ENCODE data around the gene CTNNA2. TPM values are rescaled to one million over a fixed set of nuclear protein-coding genes. Genes with fewer than 3 reads are reported as not detected.

Gene CTNNA2
- total RNA-seq, 1 experiment from 2014 or later, result 0.10 TPM

GRCh38 chr2:80529466-80530165 is 1016.8 kb downstream of the CTNNA2 start:
- no peak for DNase-seq (ENCODE audit: low spot score)

DNA sequence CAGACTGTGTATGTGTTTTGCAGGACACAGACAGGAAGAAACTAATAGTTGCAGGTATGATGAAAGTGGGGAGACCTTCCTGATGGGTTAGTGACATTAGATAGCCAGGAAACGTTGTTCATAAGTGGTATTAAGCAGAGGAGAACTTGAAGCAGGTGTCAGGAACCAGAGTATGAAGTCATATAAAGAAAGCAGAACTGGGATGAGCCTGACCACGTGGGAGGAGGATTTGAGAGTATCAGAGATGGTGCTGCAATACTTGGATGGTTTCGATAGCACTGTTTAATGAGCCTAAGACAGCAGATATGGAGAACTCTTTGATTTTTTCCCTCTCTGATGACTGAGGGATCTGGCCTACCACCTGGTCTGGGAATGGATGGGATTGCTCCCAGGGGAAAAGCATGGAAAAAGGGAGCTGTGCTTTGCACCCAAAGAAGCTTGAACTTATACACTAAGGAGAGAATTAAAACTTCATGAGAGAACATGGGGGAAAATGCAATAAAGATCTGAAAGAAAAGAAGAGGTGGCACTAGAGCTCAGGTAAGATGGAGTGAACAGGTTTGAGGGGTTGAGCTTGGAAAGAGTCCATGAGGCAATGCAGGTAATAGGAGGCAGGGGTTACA is 1017.7 kb downstream of the CTNNA2 start:
- no peak for DNase-seq (ENCODE audit: low spot score)

DNA sequence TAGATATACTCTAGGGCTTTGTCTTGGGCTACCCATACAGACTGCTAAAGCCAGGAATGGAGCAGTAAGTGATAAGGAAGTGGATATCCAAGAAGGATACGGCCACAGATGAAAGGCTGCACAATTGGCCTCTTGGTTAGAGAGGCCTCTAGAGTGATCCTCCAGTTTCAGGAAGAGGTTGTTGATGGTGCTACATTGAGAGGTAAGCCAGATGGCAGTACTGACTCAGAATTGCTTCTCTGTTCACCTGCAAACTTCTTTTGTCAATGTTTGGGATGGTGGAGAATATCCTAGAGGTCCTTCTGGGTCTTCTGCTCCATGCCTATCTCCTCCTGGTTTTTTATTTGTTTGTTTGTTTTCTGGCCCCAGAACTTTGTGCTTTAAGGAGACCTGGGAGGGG is 1018.5 kb downstream of the CTNNA2 start:
- peak; percentile 18 for DNase-seq (ENCODE audit: low spot score)

DNA sequence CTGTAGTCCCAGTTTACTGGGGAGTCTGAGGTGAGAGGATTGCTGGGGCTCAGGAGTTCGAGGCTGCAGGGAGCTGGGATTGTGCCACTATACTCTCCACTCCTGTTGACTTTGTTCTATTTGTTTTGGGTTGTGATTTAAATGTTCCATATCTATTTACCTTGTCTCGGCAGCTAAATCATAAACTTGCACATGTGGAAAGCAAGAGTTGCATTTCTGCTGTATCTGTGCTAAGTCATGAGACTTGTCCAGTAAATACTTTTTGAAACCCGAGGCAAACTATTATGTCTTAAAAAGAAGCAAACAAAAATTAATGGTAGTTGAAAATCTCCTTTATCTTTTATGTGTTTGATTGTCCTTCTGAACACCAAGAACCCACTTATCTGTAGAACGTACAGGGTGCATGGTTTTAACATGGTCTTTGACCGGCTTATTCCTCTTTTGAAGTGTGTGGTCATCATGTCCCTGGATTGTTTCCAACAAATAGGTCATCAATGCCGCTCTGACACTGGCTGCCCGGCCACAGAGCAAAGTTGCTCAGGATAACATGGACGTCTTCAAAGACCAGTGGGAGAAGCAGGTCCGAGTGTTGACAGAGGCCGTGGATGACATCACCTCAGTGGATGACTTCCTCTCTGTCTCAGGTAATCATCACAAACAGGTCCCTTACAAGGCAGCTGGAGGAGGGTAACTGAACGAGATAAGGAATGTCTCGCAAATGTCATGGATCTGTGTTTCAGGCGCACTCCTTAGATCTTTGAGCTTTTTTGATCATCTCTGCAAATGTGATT is 1032.8 kb downstream of the CTNNA2 start:
- no peak for DNase-seq (ENCODE audit: low spot score)

DNA sequence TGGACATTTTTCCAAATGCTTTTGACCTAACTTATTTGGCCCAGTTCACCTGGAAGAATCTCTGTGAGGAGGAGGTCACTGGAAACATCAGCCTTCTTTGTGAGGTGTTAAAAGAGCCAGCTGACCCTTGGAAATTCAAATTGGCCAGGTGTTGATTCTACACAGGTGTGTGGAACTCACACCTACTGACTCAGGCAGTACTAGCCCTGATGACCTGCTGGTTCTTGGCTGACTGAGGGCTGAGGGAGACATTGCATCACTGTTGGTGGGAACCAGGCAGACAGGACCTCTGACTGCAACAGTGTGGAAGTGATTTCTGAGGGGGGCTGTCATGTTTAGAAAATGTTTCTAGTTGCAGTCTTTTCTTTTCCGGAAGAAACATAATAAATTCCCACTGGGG is 1033.9 kb downstream of the CTNNA2 start:
- no peak for DNase-seq (ENCODE audit: low spot score)

DNA sequence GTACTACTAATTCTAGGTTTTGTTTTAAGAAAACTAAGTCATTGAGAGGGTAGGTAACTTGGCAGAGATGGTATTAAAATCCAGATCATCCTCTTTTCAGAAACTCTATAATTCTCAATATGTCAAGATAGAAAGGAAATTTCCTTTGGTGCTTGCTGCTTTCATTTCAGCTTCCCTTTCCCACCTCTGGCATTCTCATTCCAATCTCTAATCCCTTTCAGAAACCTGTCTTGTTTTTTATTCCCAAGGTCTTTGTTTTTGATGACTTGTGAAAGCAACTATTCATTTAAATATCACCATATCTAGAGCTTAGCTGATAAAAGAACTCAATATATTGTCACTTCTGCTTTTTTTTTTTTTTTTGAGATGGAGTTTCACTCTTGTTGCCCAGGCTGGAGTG is 1034.5 kb downstream of the CTNNA2 start:
- no peak for DNase-seq (ENCODE audit: low spot score)

DNA sequence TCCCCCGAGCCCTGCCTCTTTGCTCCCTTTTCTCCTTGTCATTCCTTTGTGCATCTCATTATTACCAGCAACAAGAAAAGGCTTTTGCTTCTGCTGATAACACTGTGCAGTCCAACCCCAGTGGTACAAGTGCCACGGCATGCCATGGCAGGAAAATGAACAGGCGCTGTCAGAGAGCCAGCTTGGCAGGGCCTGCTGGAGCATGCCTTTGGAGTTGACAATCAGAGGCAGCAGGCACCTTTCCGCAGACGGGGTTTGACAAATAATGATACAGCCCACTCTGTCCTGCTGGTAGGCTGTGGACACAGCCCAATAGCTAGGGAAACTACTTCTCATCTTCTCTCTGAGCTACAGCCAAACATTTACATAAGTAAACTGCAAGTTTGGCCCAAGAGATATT is 1035.6 kb downstream of the CTNNA2 start:
- no peak for DNase-seq (ENCODE audit: low spot score)

DNA sequence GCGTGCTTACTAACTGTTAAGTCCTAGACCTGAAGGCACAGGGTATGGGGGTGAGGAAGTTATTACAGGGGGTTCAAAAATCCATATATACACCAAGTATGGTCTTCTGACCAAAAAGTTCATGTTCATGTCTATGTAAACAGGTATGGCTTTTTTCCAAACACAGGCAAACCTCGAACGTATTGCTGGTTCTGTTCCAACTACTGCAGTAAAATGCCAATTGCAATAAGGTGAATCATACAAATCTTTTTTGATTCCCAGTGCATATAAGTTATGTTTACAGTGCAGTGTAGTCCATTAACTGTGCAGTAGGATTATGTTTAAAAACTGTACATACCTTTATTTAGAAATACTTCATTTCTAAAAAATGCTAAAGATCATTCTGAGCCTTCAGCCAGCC is 1037.0 kb downstream of the CTNNA2 start:
- no peak for DNase-seq (ENCODE audit: low spot score)

DNA sequence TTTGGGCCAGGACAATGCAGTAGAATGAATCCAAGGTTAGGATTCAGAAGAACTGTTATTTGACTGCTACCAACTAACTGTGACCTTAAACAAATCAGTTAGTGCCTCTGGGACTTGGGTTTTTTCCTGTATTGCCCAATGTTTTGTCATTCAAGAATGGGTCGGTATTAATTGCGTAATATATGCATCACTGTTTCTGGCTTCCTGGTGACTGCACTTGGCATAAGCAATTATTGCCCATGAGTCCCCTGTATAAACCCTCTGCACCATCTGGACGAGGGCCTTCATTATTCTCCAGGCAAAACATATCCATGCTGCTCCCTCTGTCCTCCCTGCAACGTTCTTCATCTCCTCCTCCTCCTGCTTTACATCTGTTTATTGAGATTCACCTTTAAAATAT is 1047.5 kb downstream of the CTNNA2 start:
- no peak for DNase-seq (ENCODE audit: low spot score)

DNA sequence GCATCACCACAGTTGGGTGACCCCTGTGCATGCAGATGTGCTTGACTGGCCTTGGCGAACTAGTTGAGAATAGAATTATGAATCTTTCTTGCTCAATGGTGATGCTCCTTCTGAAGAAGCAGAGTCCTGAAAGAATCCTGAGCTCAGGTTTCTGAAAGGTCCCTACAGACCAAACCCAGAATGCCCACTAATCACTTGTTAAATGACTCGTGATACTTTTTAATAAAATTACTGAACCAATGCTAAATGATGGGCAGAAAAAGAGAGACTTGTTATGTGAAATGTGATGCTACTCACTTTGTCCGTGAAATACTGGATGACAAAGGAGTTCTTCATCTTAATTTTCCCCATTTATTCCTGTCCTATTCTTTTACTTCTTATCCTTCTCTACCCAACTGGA is 1055.2 kb downstream of the CTNNA2 start:
- no peak for DNase-seq (ENCODE audit: low spot score)

- DNase-seq (ENCODE audit: low spot score), result no peak
These were observed 1060.3 kb downstream of the CTNNA2 start for GRCh38 chr2:80573167-80573566.

GRCh38 chr2:80573950-80574349 is 1061.1 kb downstream of the CTNNA2 start:
- DNase-seq (ENCODE audit: low spot score), result no peak

DNA sequence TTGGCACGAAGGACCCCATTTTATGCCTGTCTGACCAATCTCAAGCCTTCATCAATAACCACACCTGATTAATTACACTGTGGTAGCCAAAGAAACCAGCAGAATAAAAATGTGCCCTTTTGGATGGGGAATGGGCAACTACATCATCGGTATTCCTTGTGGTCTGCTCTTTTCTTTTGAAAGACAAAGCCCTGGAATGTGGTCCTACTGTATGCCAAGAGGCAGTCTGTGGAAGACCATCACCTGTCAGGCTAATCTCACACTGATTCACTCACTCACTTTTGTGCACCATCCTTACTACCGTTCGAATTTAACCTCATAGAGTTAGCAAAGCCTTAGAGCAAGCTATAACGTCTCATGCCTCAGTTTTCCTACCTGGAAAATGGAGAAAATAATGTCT is 1066.9 kb downstream of the CTNNA2 start:
- no peak for DNase-seq (ENCODE audit: low spot score)

DNA sequence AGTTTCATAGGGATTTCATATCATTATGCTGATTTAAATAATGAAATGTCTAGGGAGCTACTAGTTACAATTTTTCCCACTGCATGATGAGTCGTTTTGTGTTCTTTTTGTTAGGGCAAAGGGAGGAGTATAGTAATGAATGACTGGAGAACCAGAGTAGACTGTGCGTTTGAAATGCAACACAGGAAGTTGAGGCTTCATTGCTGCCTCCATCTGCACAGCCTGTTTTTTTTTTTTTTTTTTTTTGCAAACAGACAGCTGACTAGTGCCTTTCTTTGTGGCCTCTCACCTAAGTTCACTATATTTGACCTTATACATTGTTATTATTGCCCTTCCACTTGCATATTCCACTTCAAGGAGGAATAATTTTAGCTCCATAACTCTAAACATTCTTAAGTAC is 1078.4 kb downstream of the CTNNA2 start:
- DNase-seq (ENCODE audit: low spot score), result no peak

DNA sequence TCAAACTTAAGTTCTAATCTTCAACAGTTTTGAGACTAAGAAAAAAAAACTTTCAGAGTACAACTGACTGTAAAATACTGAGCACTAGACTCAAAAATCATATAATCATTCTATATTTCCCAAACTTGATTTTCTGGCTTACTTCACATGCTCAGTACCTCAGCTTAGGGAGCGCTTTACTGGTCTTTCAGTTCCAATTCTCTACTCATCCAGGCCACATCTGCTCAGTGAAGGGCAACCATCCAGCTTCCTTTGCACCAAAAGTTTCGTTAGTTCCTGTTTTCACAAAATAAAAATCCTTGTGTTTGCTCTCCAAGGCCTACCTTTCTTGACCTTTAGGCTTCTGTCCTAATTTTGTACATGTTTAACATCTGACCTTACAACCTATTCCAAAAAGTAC is 1079.3 kb downstream of the CTNNA2 start:
- no peak for DNase-seq (ENCODE audit: low spot score)

DNA sequence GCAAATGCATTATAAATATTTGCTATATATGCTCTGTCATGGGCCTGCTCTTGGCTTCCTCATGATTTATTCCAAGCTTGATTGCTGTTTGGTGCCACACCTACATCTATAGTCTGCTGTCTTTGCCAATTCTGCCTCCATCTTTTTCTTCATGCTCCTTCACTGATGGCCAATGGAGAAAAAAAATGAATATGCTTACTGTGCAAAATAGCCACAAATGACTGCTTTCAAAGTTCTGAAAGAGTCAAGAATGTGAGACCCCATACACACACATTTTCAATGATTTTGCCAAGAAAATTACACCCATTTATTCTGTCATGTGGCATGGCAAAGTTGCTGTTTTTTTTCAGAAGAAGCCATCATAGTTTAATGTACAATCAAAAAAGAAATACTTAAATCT is 1097.3 kb downstream of the CTNNA2 start:
- DNase-seq (ENCODE audit: low spot score), result no peak

GRCh38 chr2:80621656-80622055 is 1108.8 kb downstream of the CTNNA2 start:
- DNase-seq (ENCODE audit: low spot score), result no peak

DNA sequence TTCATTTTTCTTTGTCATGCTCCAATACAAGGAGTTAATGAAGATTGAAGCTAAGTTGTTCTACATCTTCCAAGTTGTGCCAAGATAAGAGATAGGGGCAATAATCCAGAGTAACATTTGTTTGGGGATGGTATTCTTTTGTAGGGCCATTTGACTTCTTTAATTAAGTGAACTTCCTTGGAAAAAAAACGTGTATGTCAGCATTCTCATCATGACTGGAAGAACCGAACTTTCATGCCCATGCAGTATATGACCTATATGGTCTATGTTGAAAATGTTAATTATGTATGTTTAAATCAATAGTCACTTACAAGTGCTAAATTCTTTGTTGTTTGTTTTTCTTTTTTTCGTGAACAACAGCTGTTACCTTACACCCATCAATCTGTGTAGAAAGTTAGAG is 1111.2 kb downstream of the CTNNA2 start:
- no peak for DNase-seq (ENCODE audit: low spot score)

DNA sequence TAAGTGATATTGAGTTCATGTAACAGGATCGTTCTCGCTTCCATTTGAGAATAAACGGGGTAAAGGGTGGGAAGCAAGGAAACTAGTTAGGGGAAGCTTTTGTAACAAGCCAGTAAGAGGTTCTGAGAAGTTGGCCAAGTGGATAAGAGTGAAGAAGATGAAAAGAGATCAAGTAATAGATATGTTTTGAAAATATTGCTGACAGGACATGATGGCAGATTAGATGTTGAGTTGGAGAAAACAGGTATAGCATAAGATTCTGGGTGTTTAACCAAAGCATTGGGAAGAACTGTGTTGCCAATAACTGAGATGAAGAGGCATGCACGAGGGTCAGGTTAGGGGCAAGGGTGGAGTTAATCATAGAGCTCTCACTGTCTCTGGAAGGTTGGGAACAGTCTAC is 1121.7 kb downstream of the CTNNA2 start:
- DNase-seq (ENCODE audit: low spot score), result no peak

GRCh38 chr2:80638783-80639182 is 1125.9 kb downstream of the CTNNA2 start:
- no peak for DNase-seq (ENCODE audit: low spot score)

DNA sequence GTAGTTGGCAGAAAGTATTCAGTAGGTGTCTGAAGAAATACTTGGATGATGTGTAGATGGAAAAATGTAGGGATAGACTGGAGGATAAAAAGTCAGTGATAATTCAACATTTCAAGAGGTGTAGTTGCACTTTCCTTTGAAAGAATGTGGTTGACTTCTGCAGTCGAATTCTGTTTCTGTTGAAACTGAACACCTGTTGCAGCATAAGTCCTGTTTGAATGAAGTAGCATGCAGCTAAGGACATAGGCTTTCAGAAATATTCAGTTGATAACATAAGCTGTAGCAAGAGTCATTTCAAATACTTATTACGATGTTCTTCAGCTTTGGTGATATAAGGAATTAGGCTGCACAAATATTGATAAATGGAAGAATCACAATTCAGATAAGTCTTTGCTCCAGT is 1129.6 kb downstream of the CTNNA2 start:
- no peak for DNase-seq (ENCODE audit: low spot score)

DNA sequence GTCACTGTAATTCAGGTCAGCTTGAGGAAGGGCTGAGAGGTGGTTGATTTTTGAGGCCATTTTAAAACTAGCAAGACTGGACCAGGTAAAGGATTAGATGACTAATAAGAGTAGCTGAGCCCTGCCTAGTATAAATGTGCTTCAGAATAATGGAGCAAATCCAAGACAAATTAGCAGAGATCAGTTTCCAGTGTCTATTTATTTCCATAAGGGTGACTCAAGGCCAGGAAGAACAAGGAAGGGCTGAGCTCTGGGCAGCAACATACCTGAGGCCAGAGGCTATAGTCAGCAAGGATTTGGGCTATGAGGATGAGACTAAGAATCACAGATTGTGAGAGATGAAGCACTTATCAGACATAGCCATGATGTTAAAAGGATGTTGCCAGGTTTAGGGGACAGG is 1130.7 kb downstream of the CTNNA2 start:
- no peak for DNase-seq (ENCODE audit: low spot score)

DNA sequence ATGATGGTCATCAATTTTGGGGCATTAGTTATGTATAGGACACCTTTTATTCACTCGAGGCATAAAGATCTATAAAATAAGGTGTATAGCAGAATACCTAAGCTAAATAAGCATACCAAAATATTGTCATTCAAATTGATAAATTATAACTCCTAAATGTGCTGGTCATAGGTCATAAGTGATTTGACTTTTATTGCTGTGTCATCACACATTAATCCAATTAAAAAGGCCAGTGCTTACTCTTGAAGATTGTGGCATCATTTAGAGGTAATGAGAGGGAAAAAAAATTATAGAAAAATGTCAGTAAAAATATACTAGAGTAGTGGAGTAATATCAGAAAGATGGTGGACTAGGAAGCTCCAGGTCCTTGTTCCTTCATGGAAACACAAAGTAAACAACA is 1138.6 kb downstream of the CTNNA2 start:
- no peak for DNase-seq (ENCODE audit: low spot score)

All from HT-29 (cell line).